Measurements from ENCODE around the gene ALLC.
A peak's percentile ranks its signal among the peaks of the same experiment; 100 is the strongest.
"Not testable (repeated sequence)": the region's sequence is repeated elsewhere in the genome, so short reads cannot be mapped to it uniquely, and the experiment has no call there.

The ALLC gene

GRCh38 chr2:3635171-3635974, 22.6 kb upstream of the ALLC start:
- DNase-seq (ENCODE audit: low read depth) = no peak
- peaks cover 38% of the 10 kb centered on the region for H3K27me3 ChIP-seq (replicated peaks; ENCODE audit: control insufficient read depth, insufficient read depth, low read length)

GRCh38 chr2:3635975-3636327, 22.0 kb upstream of the ALLC start:
- H3K9me3 ChIP-seq (ENCODE audit: control insufficient read depth, low read length); H3K9ac ChIP-seq (ENCODE audit: low read length); H3K36me3 ChIP-seq (ENCODE audit: control insufficient read depth, insufficient read depth, low read length, severe bottlenecking); H3K4me3 ChIP-seq (ENCODE audit: low read length); H3K4me1 ChIP-seq (ENCODE audit: control insufficient read depth, insufficient read depth, low read length): not testable (repeated sequence)
- DNase-seq (ENCODE audit: low read depth) = peak; percentile 16
- peaks cover 38% of the 10 kb centered on the region for H3K27me3 ChIP-seq (replicated peaks; ENCODE audit: control insufficient read depth, insufficient read depth, low read length)

More at GRCh38 chr2:3635171-3635974, 22.6 kb upstream of the ALLC start:
- no peaks in the 10 kb centered on the region for H3K9me3 ChIP-seq (ENCODE audit: control insufficient read depth, low read length)
- H3K4me3 ChIP-seq (ENCODE audit: low read length) = no peak overlapping the region
- H3K9ac ChIP-seq (ENCODE audit: low read length) = no peak overlapping the region
- no peaks in the 10 kb centered on the region for H3K36me3 ChIP-seq (ENCODE audit: control insufficient read depth, insufficient read depth, low read length, severe bottlenecking)
- H3K4me1 ChIP-seq (ENCODE audit: control insufficient read depth, insufficient read depth, low read length) = peaks cover 5% of the 10 kb centered on the region

- Histone ChIP-seq H3K4me3 (ENCODE audit: low read length) (no peak overlapping the region), H3K36me3 (ENCODE audit: control insufficient read depth, insufficient read depth, low read length, severe bottlenecking) (no peaks in the 10 kb centered on the region), H3K27me3 (replicated peaks; ENCODE audit: control insufficient read depth, insufficient read depth, low read length) (peaks cover 38% of the 10 kb centered on the region), H3K9ac (ENCODE audit: low read length) (no peak overlapping the region), H3K9me3 (ENCODE audit: control insufficient read depth, low read length) (no peaks in the 10 kb centered on the region), H3K4me1 (ENCODE audit: control insufficient read depth, insufficient read depth, low read length) (no peaks in the 10 kb centered on the region)
- no peak for DNase-seq (ENCODE audit: low read depth)
These were observed 21.3 kb upstream of the ALLC start for GRCh38 chr2:3636586-3637310.

- no peak for DNase-seq (ENCODE audit: low read depth)
- peaks cover 38% of the 10 kb centered on the region for H3K27me3 ChIP-seq (replicated peaks; ENCODE audit: control insufficient read depth, insufficient read depth, low read length)
- H3K9me3 ChIP-seq (ENCODE audit: control insufficient read depth, low read length) = no peaks in the 10 kb centered on the region
- no peak overlapping the region for H3K9ac ChIP-seq (ENCODE audit: low read length)
- no peaks in the 10 kb centered on the region for H3K4me1 ChIP-seq (ENCODE audit: control insufficient read depth, insufficient read depth, low read length)
- H3K36me3 ChIP-seq (ENCODE audit: control insufficient read depth, insufficient read depth, low read length, severe bottlenecking) = no peaks in the 10 kb centered on the region
- H3K4me3 ChIP-seq (ENCODE audit: low read length) = no peak overlapping the region
These were observed 20.7 kb upstream of the ALLC start for GRCh38 chr2:3637311-3637675.

- H3K9ac ChIP-seq (ENCODE audit: low read length) = no peak overlapping the region
- H3K4me3 ChIP-seq (ENCODE audit: low read length) = no peak overlapping the region
- no peaks in the 10 kb centered on the region for H3K4me1 ChIP-seq (ENCODE audit: control insufficient read depth, insufficient read depth, low read length)
- DNase-seq (ENCODE audit: low read depth) = no peak
- H3K36me3 ChIP-seq (ENCODE audit: control insufficient read depth, insufficient read depth, low read length, severe bottlenecking) = no peaks in the 10 kb centered on the region
- H3K9me3 ChIP-seq (ENCODE audit: control insufficient read depth, low read length) = no peaks in the 10 kb centered on the region
- peaks cover 38% of the 10 kb centered on the region for H3K27me3 ChIP-seq (replicated peaks; ENCODE audit: control insufficient read depth, insufficient read depth, low read length)
These were observed 20.1 kb upstream of the ALLC start for GRCh38 chr2:3637692-3638455.

GRCh38 chr2:3638456-3638810, 19.6 kb upstream of the ALLC start:
- H3K9ac ChIP-seq (ENCODE audit: low read length) = no peak overlapping the region
- no peaks in the 10 kb centered on the region for H3K36me3 ChIP-seq (ENCODE audit: control insufficient read depth, insufficient read depth, low read length, severe bottlenecking)
- H3K4me3 ChIP-seq (ENCODE audit: low read length) = no peak overlapping the region
- no peaks in the 10 kb centered on the region for H3K4me1 ChIP-seq (ENCODE audit: control insufficient read depth, insufficient read depth, low read length)
- H3K9me3 ChIP-seq (ENCODE audit: control insufficient read depth, low read length) = no peaks in the 10 kb centered on the region
- peaks cover 35% of the 10 kb centered on the region for H3K27me3 ChIP-seq (replicated peaks; ENCODE audit: control insufficient read depth, insufficient read depth, low read length)
- no peak for DNase-seq (ENCODE audit: low read depth)

- Histone ChIP-seq H3K36me3 (ENCODE audit: control insufficient read depth, insufficient read depth, low read length, severe bottlenecking) (no peaks in the 10 kb centered on the region), H3K4me1 (ENCODE audit: control insufficient read depth, insufficient read depth, low read length) (no peaks in the 10 kb centered on the region), H3K4me3 (ENCODE audit: low read length) (no peak overlapping the region), H3K27me3 (replicated peaks; ENCODE audit: control insufficient read depth, insufficient read depth, low read length) (peaks cover 29% of the 10 kb centered on the region), H3K9me3 (ENCODE audit: control insufficient read depth, low read length) (no peaks in the 10 kb centered on the region), H3K9ac (ENCODE audit: low read length) (no peak overlapping the region)
- DNase-seq (ENCODE audit: low read depth) = no peak
These were observed 18.9 kb upstream of the ALLC start for GRCh38 chr2:3639015-3639630.

GRCh38 chr2:3639653-3640052, 18.3 kb upstream of the ALLC start:
- H3K4me1 ChIP-seq (ENCODE audit: control insufficient read depth, insufficient read depth, low read length) = no peaks in the 10 kb centered on the region
- no peak for DNase-seq (ENCODE audit: low read depth)
- H3K36me3 ChIP-seq (ENCODE audit: control insufficient read depth, insufficient read depth, low read length, severe bottlenecking) = no peaks in the 10 kb centered on the region
- no peak overlapping the region for H3K9ac ChIP-seq (ENCODE audit: low read length)
- no peak overlapping the region for H3K4me3 ChIP-seq (ENCODE audit: low read length)
- H3K27me3 ChIP-seq (replicated peaks; ENCODE audit: control insufficient read depth, insufficient read depth, low read length) = peaks cover 32% of the 10 kb centered on the region
- H3K9me3 ChIP-seq (ENCODE audit: control insufficient read depth, low read length) = no peaks in the 10 kb centered on the region

GRCh38 chr2:3641181-3641580, 16.8 kb upstream of the ALLC start:
- DNase-seq (ENCODE audit: low read depth) = no peak
- H3K9me3 ChIP-seq (ENCODE audit: control insufficient read depth, low read length) = no peaks in the 10 kb centered on the region

GRCh38 chr2:3641841-3642421, 16.1 kb upstream of the ALLC start:
- no peaks in the 10 kb centered on the region for H3K9me3 ChIP-seq (ENCODE audit: control insufficient read depth, low read length)
- no peaks in the 10 kb centered on the region for H3K4me1 ChIP-seq (ENCODE audit: control insufficient read depth, insufficient read depth, low read length)
- peaks cover 26% of the 10 kb centered on the region for H3K27me3 ChIP-seq (replicated peaks; ENCODE audit: control insufficient read depth, insufficient read depth, low read length)
- no peak overlapping the region for H3K9ac ChIP-seq (ENCODE audit: low read length)
- no peak for DNase-seq (ENCODE audit: low read depth)
- no peaks in the 10 kb centered on the region for H3K36me3 ChIP-seq (ENCODE audit: control insufficient read depth, insufficient read depth, low read length, severe bottlenecking)
- no peak overlapping the region for H3K4me3 ChIP-seq (ENCODE audit: low read length)

More at GRCh38 chr2:3641181-3641580, 16.8 kb upstream of the ALLC start:
- Histone ChIP-seq H3K36me3 (ENCODE audit: control insufficient read depth, insufficient read depth, low read length, severe bottlenecking) (no peaks in the 10 kb centered on the region), H3K4me1 (ENCODE audit: control insufficient read depth, insufficient read depth, low read length) (no peaks in the 10 kb centered on the region), H3K9ac (ENCODE audit: low read length) (no peak overlapping the region), H3K4me3 (ENCODE audit: low read length) (no peak overlapping the region), H3K27me3 (replicated peaks; ENCODE audit: control insufficient read depth, insufficient read depth, low read length) (peaks cover 27% of the 10 kb centered on the region)
